Measurements from ENCODE around the gene DZIP1. TPM values are rescaled to one million over a fixed set of nuclear protein-coding genes. Genes with fewer than 3 reads are reported as not detected.

Gene DZIP1
- total RNA-seq, 1 experiment from 2014 or later, result 33.6 TPM

- no peak overlapping the region for H3K9ac ChIP-seq (ENCODE audit: extremely low read depth, insufficient read length, low read length)
- H3K23ac ChIP-seq (ENCODE audit: insufficient read length, low read depth, low read length), result no peak overlapping the region
- H3K27ac ChIP-seq (ENCODE audit: insufficient read length, low read depth, low read length), result no peak overlapping the region
- Mint-ChIP-seq H3K9me3 (no peaks in the 10 kb centered on the region), H3K27me3 (ENCODE audit: low read depth) (no peaks in the 10 kb centered on the region), H3K36me3 (ENCODE audit: insufficient read depth in 1 of 3, low read depth in 3 of 3) (peaks cover 16 to 50% (median 45%) of the 10 kb centered on the region in 3 experiments; a peak in 6 of 7 replicates), H3K27ac (no peak overlapping the region), H3K4me1 (no peaks in the 10 kb centered on the region), H3K4me3 (no peak overlapping the region)
- no peak overlapping the region for H3K18ac ChIP-seq (ENCODE audit: insufficient read length, low read depth, low read length)
- H4K5ac ChIP-seq (ENCODE audit: insufficient read length, low read depth, low read length), result no peak overlapping the region
- no peaks in the 10 kb centered on the region for H3K27me3 ChIP-seq (ENCODE audit: insufficient read depth, low read length)
- TF ChIP-seq CTCF (conservative IDR thresholded peaks at IDR 0.05), result no peak
- no peaks in the 10 kb centered on the region for H3K9me3 ChIP-seq (ENCODE audit: control insufficient read depth, low read depth, low read length)
- no peaks in the 10 kb centered on the region for H3K79me1 ChIP-seq (ENCODE audit: insufficient read depth, low read depth, low read length, poor library complexity, severe bottlenecking)
- H3T11ph ChIP-seq (ENCODE audit: low read length), result no peak overlapping the region
- no peak overlapping the region for H3K56ac ChIP-seq (ENCODE audit: insufficient read length, low read depth, low read length)
- no peak overlapping the region for H2BK5ac ChIP-seq (ENCODE audit: insufficient read length, low read length)
- H3K14ac ChIP-seq (ENCODE audit: insufficient read depth, low read length), result no peak overlapping the region
- H2BK15ac ChIP-seq (ENCODE audit: low read depth, low read length), result no peak overlapping the region
- H2AFZ ChIP-seq (ENCODE audit: low read length), result no peak overlapping the region
- no CpG with 5 or more reads among the region's 3 CpGs for WGBS (ENCODE audit: extremely low coverage, insufficient read length, low lambda C conversion rate)
- no peaks in the 10 kb centered on the region for H3K23me2 ChIP-seq (ENCODE audit: insufficient read length, low read depth, low read length, poor library complexity, severe bottlenecking)
- H3K4ac ChIP-seq (ENCODE audit: low read depth, low read length), result no peak overlapping the region
- H2AK5ac ChIP-seq (ENCODE audit: insufficient read length, low read length), result no peak overlapping the region
- H2BK12ac ChIP-seq (ENCODE audit: insufficient read length, low read depth, low read length), result no peak overlapping the region
- H4K20me1 ChIP-seq (ENCODE audit: control insufficient read depth, insufficient read depth, insufficient read length), result no peaks in the 10 kb centered on the region
- DNase-seq, result no peak
- no peak overlapping the region for H4K91ac ChIP-seq (ENCODE audit: insufficient read length, low read depth, low read length)
- no peak overlapping the region for H2BK20ac ChIP-seq (ENCODE audit: low read depth, low read length, poor library complexity, severe bottlenecking)
- H3K4me2 ChIP-seq (ENCODE audit: insufficient read depth, insufficient read length, low read length), result no peak overlapping the region
- no peaks in the 10 kb centered on the region for H3K4me1 ChIP-seq (ENCODE audit: insufficient read depth, low read length)
- no peak overlapping the region for H4K8ac ChIP-seq (replicated peaks; ENCODE audit: insufficient read length, low read depth, low read length)
- H3K79me2 ChIP-seq (ENCODE audit: insufficient read depth, low read length), result no peaks in the 10 kb centered on the region
- H2BK120ac ChIP-seq (ENCODE audit: low read depth, low read length, poor library complexity, severe bottlenecking), result no peak overlapping the region
These were observed 38.9 kb downstream of the DZIP1 start for GRCh38 chr13:95605448-95606125.
